Sigmoid colon (tissue), 7 donors: ENCODE measurements around the gene ARPC5L. TPM values are rescaled to one million over a fixed set of nuclear protein-coding genes. Genes with fewer than 3 reads are reported as not detected.

Experiments
- DNase-seq: peaks from one replicate; pipeline ENCODE4 v3.0.0-alpha.2; 2019
- H3K27ac ChIP-seq, 4 donors: fragments of 200-600 bp; sonication (generic); one replicate each; pipeline ENCODE4 v1.5.1; 2016 to 2019; ENCODE audit warnings: mild to moderate bottlenecking in 1 of 4
- H3K27me3 ChIP-seq, 3 donors: fragments of 200-600 bp; sonication (generic); one replicate each; pipeline ENCODE4 v1.5.1; 2019; ENCODE audit warnings: mild to moderate bottlenecking in 1 of 3
- H3K36me3 ChIP-seq, 4 donors: fragments of 200-600 bp; sonication (generic); one replicate each; pipeline ENCODE4 v1.5.1; 2016 to 2019
- H3K4me1 ChIP-seq, 4 donors: fragments of 200-600 bp; sonication (generic); one replicate each; pipeline ENCODE4 v1.5.1; 2017 to 2019
- H3K4me3 ChIP-seq, 4 donors: fragments of 200-600 bp; sonication (generic); one replicate each; pipeline ENCODE4 v1.5.1; 2017 to 2019; ENCODE audit warnings: mild to moderate bottlenecking in 2 of 4, moderate library complexity in 1 of 4
- H3K9me3 ChIP-seq, 4 donors: fragments of 200-600 bp in 3 of 4; sonication (generic) in 3 of 4; one replicate each; pipeline versions ENCODE4 v1.5.1 to v1.6.1; 2013 to 2019
- CTCF ChIP-seq, 4 experiments: fragments of 450-650 bp in 3 of 4; fragments of 200-600 bp in 1 of 4; IDR thresholded peaks; one replicate each; pipeline ENCODE4 v1.5.1; 2016 to 2019; ENCODE audit warnings: antibody characterized with exemption in 4 of 4, mild to moderate bottlenecking in 3 of 4, moderate library complexity in 2 of 4
- EP300 ChIP-seq, 4 donors: sonication (generic); formaldehyde crosslinking; IDR thresholded peaks; one replicate each; pipeline ENCODE4 v1.6.1; 2017; ENCODE audit warnings: antibody characterized with exemption in 4 of 4
- POLR2A ChIP-seq, 2 donors: fragments of 450-650 bp; IDR thresholded peaks; one replicate each; pipeline ENCODE4 v1.6.1; 2016; ENCODE audit warnings: antibody characterized with exemption in 2 of 2, mild to moderate bottlenecking in 2 of 2, moderate library complexity in 2 of 2
- POLR2AphosphoS5 ChIP-seq, 4 donors: sonication (generic); formaldehyde crosslinking; IDR thresholded peaks; one replicate each; pipeline ENCODE4 v1.6.1; 2017; ENCODE audit warnings: antibody characterized with exemption in 4 of 4
- WGBS, 2 donors: extraction: QIAGEN DNeasy Blood & Tissue Kit; methylation state at CpG; one replicate each; pipeline ENCODE4 v1.1.7; 2013; 5-methylcytosine and 5-hydroxymethylcytosine counted together
- intact Hi-C: fragments of 100-400 bp; cut with DNase I; formaldehyde crosslinking; loops from one replicate; pipeline ENCODE4 v1.15.1; 2023
- polyA plus RNA-seq, 3 donors: library from polyadenylated mRNA; stranded (reverse); fragments of 200-250 nt; gene quantifications; one replicate each; pipeline ENCODE4 v1.2.3, GENCODE V29; 2013
- total RNA-seq, 4 donors: library from RNA; depleted of rRNA; stranded (reverse); fragments of >200 nt; gene quantifications; one replicate each; pipeline ENCODE4 v1.1.0, GENCODE V29; 2016
- donor health status: healthy with polysubstance abuse.
- donor health status: Bipolar disorder and iron deficiency.
- donor health status: healthy.

The ARPC5L gene
- total and polyA plus RNA-seq, 7 donors: 16.9 to 70.3 (median 26.2) TPM

- peaks cover 18 to 94% (median 51%) of the 10 kb centered on the region in 4 donors for H3K36me3 ChIP-seq
- H3K27ac ChIP-seq: peak overlapping the region in 1 of 4 donors; percentile 34
- WGBS, 2 donors: 82 to 91% methylated on average over 1 of the region's 1 CpG
- no peaks in the 10 kb centered on the region for H3K9me3 ChIP-seq
- no peak for DNase-seq
- H3K27me3 ChIP-seq: no peaks in the 10 kb centered on the region
- no peak overlapping the region for H3K4me3 ChIP-seq
- TF ChIP-seq EP300 (IDR thresholded peaks at IDR 0.05) (no peak), POLR2AphosphoS5 (IDR thresholded peaks at IDR 0.05) (no peak), CTCF (IDR thresholded peaks at IDR 0.05) (no peak), POLR2A (IDR thresholded peaks at IDR 0.05) (no peak)
- intact Hi-C loops: no loop called here
- H3K4me1 ChIP-seq: peaks cover 0 to 10% (median 8%) of the 10 kb centered on the region in 4 donors
Observed at GRCh38 chr9:124878021-124878420, 16.1 kb downstream of the ARPC5L start.

DNA sequence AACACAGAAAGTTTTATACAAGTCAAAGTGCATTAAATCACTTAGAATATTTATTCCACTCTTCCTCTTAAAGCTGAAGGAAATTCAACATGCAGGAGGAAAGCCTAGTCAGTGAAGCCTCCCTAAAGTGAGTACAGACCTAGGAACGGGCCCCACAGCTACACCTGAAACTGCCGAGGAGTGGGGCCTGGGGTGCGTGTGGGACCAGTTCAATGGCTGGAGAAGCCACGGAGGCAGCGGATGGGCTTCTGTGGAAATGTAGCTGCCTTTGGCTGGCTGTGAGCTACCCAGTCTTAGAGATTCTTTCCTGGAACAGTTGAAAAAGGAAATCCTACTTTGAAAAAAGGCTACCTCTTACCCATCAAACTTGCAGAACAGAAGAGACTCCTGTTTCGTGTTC lies 16.6 kb downstream of the ARPC5L start:
- WGBS, 2 donors: 89 to 92% methylated on average over 6 of the region's 6 CpGs
- TF ChIP-seq POLR2AphosphoS5 (IDR thresholded peaks at IDR 0.05): no peak
- no peak for TF ChIP-seq POLR2A (IDR thresholded peaks at IDR 0.05)
- no peak for TF ChIP-seq CTCF (IDR thresholded peaks at IDR 0.05)
- no peak for TF ChIP-seq EP300 (IDR thresholded peaks at IDR 0.05)
- Histone ChIP-seq H3K4me1 (peaks cover 0 to 5% (median 3%) of the 10 kb centered on the region in 4 donors), H3K9me3 (no peaks in the 10 kb centered on the region), H3K27ac (peak overlapping the region in 2 of 4 donors; percentile 34 to 49), H3K4me3 (no peak overlapping the region), H3K36me3 (peaks cover 18 to 91% (median 48%) of the 10 kb centered on the region in 4 donors), H3K27me3 (no peaks in the 10 kb centered on the region)
- intact Hi-C loops: no loop called here
- DNase-seq: no peak

DNA sequence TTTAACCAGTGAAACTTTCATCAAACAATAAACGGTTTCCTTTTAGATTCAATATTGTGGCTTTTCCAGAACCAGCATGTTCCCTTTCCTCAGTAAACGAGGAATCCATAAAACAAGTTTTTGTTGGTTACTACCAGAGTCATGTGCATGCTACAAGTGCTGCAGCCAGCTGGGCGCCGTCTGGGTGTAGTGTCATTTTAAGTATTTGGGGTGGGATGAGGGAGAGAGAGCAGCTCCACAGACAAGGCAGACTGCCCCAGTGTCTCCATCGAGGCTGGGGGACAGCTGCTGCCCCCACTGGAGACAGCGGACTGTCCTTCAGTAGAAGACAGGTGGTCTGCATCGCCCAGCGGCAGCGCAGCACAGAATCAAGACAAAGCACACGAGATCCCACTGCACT lies 17.3 kb downstream of the ARPC5L start:
- no peaks in the 10 kb centered on the region for H3K27me3 ChIP-seq
- 75 to 81% methylated on average over 10 of the region's 10 CpGs for WGBS, 2 donors
- peak overlapping the region in 3 of 4 donors; percentile 12 to 49 (median 25) for H3K27ac ChIP-seq
- peak in 1 of 4 donors; percentile 44 for TF ChIP-seq POLR2AphosphoS5 (IDR thresholded peaks at IDR 0.05)
- no peak for TF ChIP-seq POLR2A (IDR thresholded peaks at IDR 0.05)
- TF ChIP-seq CTCF (IDR thresholded peaks at IDR 0.05): no peak
- no peak for TF ChIP-seq EP300 (IDR thresholded peaks at IDR 0.05)
- no peak overlapping the region for H3K4me3 ChIP-seq
- H3K36me3 ChIP-seq: peaks cover 18 to 86% (median 47%) of the 10 kb centered on the region in 4 donors
- intact Hi-C loops: no loop called here
- H3K4me1 ChIP-seq: no peaks in the 10 kb centered on the region
- DNase-seq: no peak
- no peaks in the 10 kb centered on the region for H3K9me3 ChIP-seq

DNA sequence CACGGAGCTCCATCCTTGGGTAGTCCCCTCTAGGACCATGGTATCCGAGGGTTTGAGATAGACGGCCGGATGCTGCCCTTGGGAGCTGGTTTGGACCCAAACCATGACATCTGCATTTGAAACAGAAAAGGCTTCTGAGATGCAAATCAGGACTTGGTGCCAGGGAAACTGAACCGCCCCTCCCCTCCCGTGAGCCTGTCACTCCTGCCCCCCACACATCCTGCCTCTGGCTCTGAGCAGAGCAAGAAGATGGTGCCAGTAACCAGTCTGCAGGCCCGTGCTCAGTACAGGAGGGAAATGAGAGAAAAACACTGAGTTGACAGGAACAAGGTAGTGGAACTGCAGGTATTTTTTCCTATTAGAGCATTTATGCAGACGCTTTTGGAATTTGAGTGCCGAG lies 18.6 kb downstream of the ARPC5L start:
- intact Hi-C loops: no loop called here
- DNase-seq: no peak
- H3K27ac ChIP-seq: no peak overlapping the region
- no peaks in the 10 kb centered on the region for H3K9me3 ChIP-seq
- H3K4me3 ChIP-seq: no peak overlapping the region
- peaks cover 9 to 87% (median 42%) of the 10 kb centered on the region in 4 donors for H3K36me3 ChIP-seq
- H3K27me3 ChIP-seq: no peaks in the 10 kb centered on the region
- H3K4me1 ChIP-seq: no peaks in the 10 kb centered on the region
- 72 to 80% methylated on average over 9 of the region's 9 CpGs for WGBS, 2 donors
- no peak for TF ChIP-seq CTCF (IDR thresholded peaks at IDR 0.05)
- no peak for TF ChIP-seq POLR2A (IDR thresholded peaks at IDR 0.05)
- TF ChIP-seq POLR2AphosphoS5 (IDR thresholded peaks at IDR 0.05): no peak
- TF ChIP-seq EP300 (IDR thresholded peaks at IDR 0.05): no peak

GRCh38 chr9:124881138-124881743 lies 19.3 kb downstream of the ARPC5L start:
- H3K9me3 ChIP-seq: no peaks in the 10 kb centered on the region
- no peak for DNase-seq
- no peaks in the 10 kb centered on the region for H3K4me1 ChIP-seq
- TF ChIP-seq POLR2A (IDR thresholded peaks at IDR 0.05): no peak
- no peak for TF ChIP-seq CTCF (IDR thresholded peaks at IDR 0.05)
- no peak for TF ChIP-seq EP300 (IDR thresholded peaks at IDR 0.05)
- no peak for TF ChIP-seq POLR2AphosphoS5 (IDR thresholded peaks at IDR 0.05)
- 94 to 95% methylated on average over 16 of the region's 16 CpGs for WGBS, 2 donors
- H3K27me3 ChIP-seq: no peaks in the 10 kb centered on the region
- no peak overlapping the region for H3K27ac ChIP-seq
- H3K4me3 ChIP-seq: no peak overlapping the region
- intact Hi-C loops: no loop called here
- peaks cover 4 to 87% (median 41%) of the 10 kb centered on the region in 4 donors for H3K36me3 ChIP-seq
